Activated CD8-positive, alpha-beta T cell treated with anti-CD3 and anti-CD28 coated beads for 36 hours (primary cell): ENCODE measurements around the gene TEX36. TPM values are rescaled to one million over a fixed set of nuclear protein-coding genes. Genes with fewer than 3 reads are reported as not detected.
"Not testable (repeated sequence)": the region's sequence is repeated elsewhere in the genome, so short reads cannot be mapped to it uniquely, and the experiment has no call there.

Experiments
- ATAC-seq: fragments of 200-7000 bp; cut with Tn5 transposase; one replicate; pipeline ENCODE4 v1.10.0; 2021; ENCODE audit warnings: mild to moderate bottlenecking, moderate library complexity
- CTCF ChIA-PET: fragments of 350-600 bp; sonication (Branson Sonifier 250); formaldehyde crosslinking; loops from one replicate; lab custom pipeline; 2021; ENCODE audit warnings: antibody characterized with exemption; lab: Charles Lee
- POLR2A ChIA-PET: fragments of 350-600 bp; sonication (Branson Sonifier 250); formaldehyde crosslinking; loops from one replicate; lab custom pipeline; 2021; ENCODE audit warnings: antibody characterized with exemption; lab: Charles Lee
- DNase-seq: peaks from one replicate; pipeline ENCODE4 v3.0.0-alpha.2; 2020
- H3K27ac Mint-ChIP-seq: one replicate; pipeline ENCODE4 v1.8.0; 2021; ENCODE audit warnings: mild to moderate bottlenecking, mixed read lengths
- H3K27me3 Mint-ChIP-seq: one replicate; pipeline ENCODE4 v1.8.0; 2021; ENCODE audit warnings: mixed read lengths
- H3K36me3 Mint-ChIP-seq: one replicate; pipeline ENCODE4 v1.8.0; 2021; ENCODE audit warnings: low read depth, mixed read lengths
- H3K4me1 Mint-ChIP-seq: one replicate; pipeline ENCODE4 v1.8.0; 2021; ENCODE audit warnings: low read depth, mixed read lengths
- H3K4me3 Mint-ChIP-seq: one replicate; pipeline ENCODE4 v1.8.0; 2021; ENCODE audit warnings: mild to moderate bottlenecking, moderate library complexity, mixed read lengths
- H3K9me3 Mint-ChIP-seq: one replicate; pipeline ENCODE4 v1.8.0; 2021; ENCODE audit warnings: mixed read lengths
- intact Hi-C: fragments of 100-400 bp; cut with micrococcal nuclease; formaldehyde crosslinking; loops from one replicate; pipeline ENCODE4 v1.10.0; 2022
- total RNA-seq, 2 experiments: library from RNA; stranded (reverse); gene quantifications; one replicate each; pipeline ENCODE4 v1.2.3, GENCODE V29; 2021
- TF ChIP-seq, protein P1 (sequence below): fragments of 200-600 bp; IDR thresholded peaks from one replicate; pipeline ENCODE4 v1.8.0; 2022; ENCODE audit warnings: antibody characterized with exemption, mild to moderate bottlenecking

The TEX36 gene
- total RNA-seq, 2 experiments from 2014 or later = not detected

DNA sequence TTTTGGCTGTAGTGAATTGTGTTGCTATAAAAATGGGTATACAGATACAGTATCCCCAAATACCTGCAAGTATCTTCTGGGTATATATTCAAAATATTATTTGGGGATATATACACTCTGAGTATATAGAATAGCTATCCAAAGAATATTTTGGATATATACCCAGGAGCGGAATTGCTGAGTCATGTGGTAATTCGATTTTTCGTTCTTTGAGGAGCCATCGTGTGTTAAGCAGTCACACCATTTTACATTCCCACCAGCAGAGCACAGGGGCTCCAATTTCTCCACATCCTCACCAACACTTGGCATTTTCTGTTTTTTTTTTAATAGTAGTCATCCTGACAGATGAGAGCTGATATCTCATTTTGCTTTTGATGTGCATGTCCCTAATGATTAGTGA lies 61.9 kb downstream of the TEX36 start:
- DNase-seq (no peak), ATAC-seq (no peak)
- Mint-ChIP-seq H3K4me1 (no peaks in the 10 kb centered on the region), H3K27me3 (peaks cover 8% of the 10 kb centered on the region), H3K4me3 (no peak overlapping the region), H3K9me3 (peaks cover 1% of the 10 kb centered on the region), H3K27ac (no peak overlapping the region), H3K36me3 (no peaks in the 10 kb centered on the region)
- CTCF ChIA-PET = no interaction called here
- intact Hi-C loops = no loop called here
- POLR2A ChIA-PET = no interaction called here
- TF ChIP-seq, protein P1, sequence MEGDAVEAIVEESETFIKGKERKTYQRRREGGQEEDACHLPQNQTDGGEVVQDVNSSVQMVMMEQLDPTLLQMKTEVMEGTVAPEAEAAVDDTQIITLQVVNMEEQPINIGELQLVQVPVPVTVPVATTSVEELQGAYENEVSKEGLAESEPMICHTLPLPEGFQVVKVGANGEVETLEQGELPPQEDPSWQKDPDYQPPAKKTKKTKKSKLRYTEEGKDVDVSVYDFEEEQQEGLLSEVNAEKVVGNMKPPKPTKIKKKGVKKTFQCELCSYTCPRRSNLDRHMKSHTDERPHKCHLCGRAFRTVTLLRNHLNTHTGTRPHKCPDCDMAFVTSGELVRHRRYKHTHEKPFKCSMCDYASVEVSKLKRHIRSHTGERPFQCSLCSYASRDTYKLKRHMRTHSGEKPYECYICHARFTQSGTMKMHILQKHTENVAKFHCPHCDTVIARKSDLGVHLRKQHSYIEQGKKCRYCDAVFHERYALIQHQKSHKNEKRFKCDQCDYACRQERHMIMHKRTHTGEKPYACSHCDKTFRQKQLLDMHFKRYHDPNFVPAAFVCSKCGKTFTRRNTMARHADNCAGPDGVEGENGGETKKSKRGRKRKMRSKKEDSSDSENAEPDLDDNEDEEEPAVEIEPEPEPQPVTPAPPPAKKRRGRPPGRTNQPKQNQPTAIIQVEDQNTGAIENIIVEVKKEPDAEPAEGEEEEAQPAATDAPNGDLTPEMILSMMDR = no peak

DNA sequence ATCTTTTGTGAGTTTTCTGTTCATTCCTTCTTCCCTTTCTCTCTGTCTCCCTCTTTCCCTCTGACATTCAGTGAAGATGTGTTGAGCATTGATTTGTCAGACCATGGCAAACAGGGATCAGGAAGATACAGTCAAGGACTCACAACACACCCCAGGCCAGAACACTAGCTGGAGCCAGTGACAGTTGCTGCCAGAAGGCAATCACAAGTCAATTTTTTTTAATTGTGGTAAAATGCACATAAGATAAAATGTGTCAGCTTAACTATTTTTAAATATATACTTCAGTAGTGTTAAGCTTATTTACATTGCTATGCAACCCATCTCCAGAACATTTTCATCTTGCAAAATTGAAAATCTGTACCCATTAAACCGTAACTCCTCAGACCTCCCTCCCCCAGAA lies 62.6 kb downstream of the TEX36 start:
- ATAC-seq (no peak), DNase-seq (no peak)
- Mint-ChIP-seq H3K27me3 (peaks cover 7% of the 10 kb centered on the region), H3K4me1 (no peaks in the 10 kb centered on the region), H3K4me3 (no peak overlapping the region), H3K9me3 (peaks cover 1% of the 10 kb centered on the region), H3K36me3 (no peaks in the 10 kb centered on the region), H3K27ac (no peak overlapping the region)
- intact Hi-C loops = no loop called here
- TF ChIP-seq, protein P1 = no peak
- ChIA-PET CTCF (no interaction called here), POLR2A (no interaction called here)

- POLR2A ChIA-PET, H3K9me3 Mint-ChIP-seq, H3K27ac Mint-ChIP-seq, DNase-seq, H3K4me3 Mint-ChIP-seq, CTCF ChIA-PET, ATAC-seq, H3K4me1 Mint-ChIP-seq, intact Hi-C loops, H3K36me3 Mint-ChIP-seq, H3K27me3 Mint-ChIP-seq: not testable (repeated sequence)
Observed at GRCh38 chr10:125613062-125613461, 69.9 kb downstream of the TEX36 start.

- H3K27me3 Mint-ChIP-seq = no peaks in the 10 kb centered on the region
- H3K9me3 Mint-ChIP-seq = no peaks in the 10 kb centered on the region
- CTCF ChIA-PET = no interaction called here
- intact Hi-C loops = no loop called here
- H3K36me3 Mint-ChIP-seq = no peaks in the 10 kb centered on the region
- no peak overlapping the region for H3K27ac Mint-ChIP-seq
- no peak overlapping the region for H3K4me3 Mint-ChIP-seq
- DNase-seq (no peak), ATAC-seq (no peak)
- POLR2A ChIA-PET = no interaction called here
- TF ChIP-seq, protein P1 = no peak
- no peaks in the 10 kb centered on the region for H3K4me1 Mint-ChIP-seq
Observed at GRCh38 chr10:125611756-125612155, 71.2 kb downstream of the TEX36 start.

DNA sequence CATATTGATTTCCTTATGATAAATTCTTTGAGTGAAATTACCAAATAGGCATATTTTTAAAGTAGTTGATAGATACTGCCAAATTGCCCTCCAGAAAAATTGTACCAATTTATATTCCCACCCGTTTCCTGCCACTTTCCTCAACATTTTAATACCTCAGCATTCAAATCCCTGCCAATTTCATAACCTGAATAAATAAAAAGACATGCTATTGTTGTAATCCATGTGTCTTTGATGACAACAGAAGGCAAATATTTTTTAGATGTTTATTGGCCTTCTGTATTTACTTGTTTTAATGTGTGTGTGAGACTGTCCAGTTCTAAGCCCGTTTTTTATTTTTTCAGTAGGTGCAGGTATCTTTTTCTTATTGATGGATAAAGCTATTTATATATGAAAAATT lies 71.7 kb downstream of the TEX36 start:
- no peak for ATAC-seq
- Mint-ChIP-seq H3K9me3 (no peaks in the 10 kb centered on the region), H3K4me1 (no peaks in the 10 kb centered on the region), H3K27me3 (no peaks in the 10 kb centered on the region), H3K4me3 (no peak overlapping the region), H3K27ac (no peak overlapping the region), H3K36me3 (no peaks in the 10 kb centered on the region)
- CTCF ChIA-PET = no interaction called here
- TF ChIP-seq, protein P1 = no peak
- no peak for DNase-seq
- POLR2A ChIA-PET = no interaction called here
- intact Hi-C loops = no loop called here

GRCh38 chr10:125609859-125610258 lies 73.1 kb downstream of the TEX36 start:
- Mint-ChIP-seq H3K27ac (no peak overlapping the region), H3K9me3 (no peaks in the 10 kb centered on the region), H3K4me1 (no peaks in the 10 kb centered on the region), H3K4me3 (no peak overlapping the region), H3K27me3 (peaks cover 3% of the 10 kb centered on the region), H3K36me3 (no peaks in the 10 kb centered on the region)
- DNase-seq = no peak
- TF ChIP-seq, protein P1 = no peak
- CTCF ChIA-PET = no interaction called here
- intact Hi-C loops = no loop called here
- no peak for ATAC-seq
- POLR2A ChIA-PET = no interaction called here
